ENCODE results near the gene CWC27.

CWC27 gene
- long read RNA-seq, transcript CWC27-201 (14 exons, 2,078 nt): major isoform, 10 of 65 reads
- long read RNA-seq, partial matches to known transcripts: 45 of 65 reads
- long read RNA-seq, other reads (novel, unspliced or antisense): 7 of 65 reads

- DNase-seq (ENCODE audit: low read depth in 1 of 2, low spot score in 1 of 2): peak; percentile 56 to 78
- H3K27ac ChIP-seq (replicated peaks): peak within 1 kb of the TSS; percentile 97
- H3K27me3 ChIP-seq (ENCODE audit: insufficient read depth, poor library complexity, severe bottlenecking): no peaks in the 10 kb centered on the region
- TF ChIP-seq POLR2AphosphoS5 (IDR thresholded peaks at IDR 0.05; ENCODE audit: low read depth): peak; percentile 64
- peak; percentile 78 for TF ChIP-seq GABPA (IDR thresholded peaks at IDR 0.05; ENCODE audit: low read depth)
- TF ChIP-seq SPI1 (IDR thresholded peaks at IDR 0.05; ENCODE audit: borderline replicate concordance, low read depth): no peak
- no peak for TF ChIP-seq CTCF (IDR thresholded peaks at IDR 0.05; ENCODE audit: insufficient read depth, low read length)
- peak; percentile 21 for TF ChIP-seq REST (IDR thresholded peaks at IDR 0.05; ENCODE audit: insufficient replicate concordance, low read depth)
- H3K4me3 ChIP-seq (replicated peaks; ENCODE audit: insufficient read depth, low read length): peak within 1 kb of the TSS; percentile 81
These were observed at the start of gene CWC27, which contains the start of gene SREK1IP1 for GRCh38 chr5:64768358-64769312. Gene CWC27, plus strand, starts transcription at chr5:64768930. Its CDS starts 217 bp downstream, at chr5:64769147. Gene SREK1IP1, minus strand, starts transcription at chr5:64768691. Its CDS starts 174 bp downstream, at chr5:64768517.

- Histone ChIP-seq H3K4me3 (replicated peaks; ENCODE audit: insufficient read depth, low read length) (no peak overlapping the region), H3K27me3 (ENCODE audit: insufficient read depth, poor library complexity, severe bottlenecking) (no peaks in the 10 kb centered on the region), H3K27ac (replicated peaks) (no peak overlapping the region)
- no peak for TF ChIP-seq CTCF (IDR thresholded peaks at IDR 0.05; ENCODE audit: insufficient read depth, low read length)
- no peak for TF ChIP-seq REST (IDR thresholded peaks at IDR 0.05; ENCODE audit: insufficient replicate concordance, low read depth)
- no peak for TF ChIP-seq SPI1 (IDR thresholded peaks at IDR 0.05; ENCODE audit: borderline replicate concordance, low read depth)
- no peak for TF ChIP-seq POLR2AphosphoS5 (IDR thresholded peaks at IDR 0.05; ENCODE audit: low read depth)
- TF ChIP-seq GABPA (IDR thresholded peaks at IDR 0.05; ENCODE audit: low read depth): no peak
- DNase-seq (ENCODE audit: low read depth in 1 of 2, low spot score in 1 of 2): no peak
These were observed 46.1 kb upstream of the CWC27 start for GRCh38 chr5:64722588-64722987.

- Histone ChIP-seq H3K27me3 (ENCODE audit: insufficient read depth, poor library complexity, severe bottlenecking) (no peaks in the 10 kb centered on the region), H3K4me3 (replicated peaks; ENCODE audit: insufficient read depth, low read length) (no peak overlapping the region), H3K27ac (replicated peaks) (no peak overlapping the region)
- DNase-seq (ENCODE audit: low read depth in 1 of 2, low spot score in 1 of 2): no peak
- TF ChIP-seq REST (IDR thresholded peaks at IDR 0.05; ENCODE audit: insufficient replicate concordance, low read depth) (no peak), CTCF (IDR thresholded peaks at IDR 0.05; ENCODE audit: insufficient read depth, low read length) (no peak), POLR2AphosphoS5 (IDR thresholded peaks at IDR 0.05; ENCODE audit: low read depth) (no peak), SPI1 (IDR thresholded peaks at IDR 0.05; ENCODE audit: borderline replicate concordance, low read depth) (no peak), GABPA (IDR thresholded peaks at IDR 0.05; ENCODE audit: low read depth) (no peak)
These were observed 41.6 kb upstream of the CWC27 start for GRCh38 chr5:64727150-64727549.
